Measurements from ENCODE around the gene NOC3L.

NOC3L gene

GRCh38 chr10:94307046-94307615 is 55.6 kb downstream of the NOC3L start:
- DNase-seq (ENCODE audit: low read depth, low spot score): no peak

GRCh38 chr10:94303929-94304328 is 58.8 kb downstream of the NOC3L start:
- DNase-seq (ENCODE audit: low read depth, low spot score): no peak

GRCh38 chr10:94300042-94300441 is 62.7 kb downstream of the NOC3L start:
- DNase-seq (ENCODE audit: low read depth, low spot score): no peak

GRCh38 chr10:94299417-94299816 is 63.3 kb downstream of the NOC3L start:
- DNase-seq (ENCODE audit: low read depth, low spot score): no peak

- DNase-seq (ENCODE audit: low read depth, low spot score): no peak
Observed at GRCh38 chr10:94294168-94294567, 68.6 kb downstream of the NOC3L start.

- DNase-seq (ENCODE audit: low read depth, low spot score): no peak
Observed at GRCh38 chr10:94293354-94293753, 69.4 kb downstream of the NOC3L start.

- no peak for DNase-seq (ENCODE audit: low read depth, low spot score)
Observed at GRCh38 chr10:94292434-94293090, 70.2 kb downstream of the NOC3L start.

GRCh38 chr10:94288361-94289101 is 74.2 kb downstream of the NOC3L start:
- DNase-seq (ENCODE audit: low read depth, low spot score): no peak

GRCh38 chr10:94287336-94287735 is 75.4 kb downstream of the NOC3L start:
- no peak for DNase-seq (ENCODE audit: low read depth, low spot score)

- DNase-seq (ENCODE audit: low read depth, low spot score): no peak
Observed at GRCh38 chr10:94286901-94287300, 75.8 kb downstream of the NOC3L start.

- DNase-seq (ENCODE audit: low read depth, low spot score): no peak
Observed at GRCh38 chr10:94285271-94285670, 77.5 kb downstream of the NOC3L start.
